HEK293T (cell line): ENCODE results near the gene AVPR2.

Source experiments
- ARNT ChIP-seq: fragments of 450-650 bp; IDR thresholded peaks from 2 replicates; pipeline ENCODE4 v1.6.1; 2017; ENCODE audit warnings: mild to moderate bottlenecking
- BHLHE40 ChIP-seq: fragments of 450-650 bp; IDR thresholded peaks from 2 replicates; pipeline ENCODE4 v1.6.1; 2016; ENCODE audit warnings: mild to moderate bottlenecking, moderate library complexity, borderline replicate concordance
- CTBP1 ChIP-seq: fragments of 450-650 bp; IDR thresholded peaks from 2 replicates; pipeline ENCODE4 v1.6.1; 2016; ENCODE audit warnings: borderline replicate concordance
- FOXA1 ChIP-seq: fragments of 450-650 bp; IDR thresholded peaks from 2 replicates; pipeline ENCODE4 v1.6.1; 2016; ENCODE audit warnings: mild to moderate bottlenecking
- FOXK2 ChIP-seq: fragments of 450-650 bp; IDR thresholded peaks from 2 replicates; pipeline ENCODE4 v1.6.1; 2016; ENCODE audit warnings: mild to moderate bottlenecking
- FOXM1 ChIP-seq: fragments of 450-650 bp; IDR thresholded peaks from 2 replicates; pipeline ENCODE4 v1.6.1; 2017; ENCODE audit warnings: mild to moderate bottlenecking, borderline replicate concordance
- HDGF ChIP-seq: fragments of 450-650 bp; IDR thresholded peaks from 2 replicates; pipeline ENCODE4 v1.6.1; 2017; ENCODE audit warnings: antibody characterized with exemption, borderline replicate concordance
- L3MBTL2 ChIP-seq: fragments of 450-650 bp; conservative IDR thresholded peaks from 2 replicates; pipeline ENCODE4 v1.6.1; 2016; ENCODE audit warnings: mild to moderate bottlenecking
- LEF1 ChIP-seq: fragments of 450-650 bp; IDR thresholded peaks from 2 replicates; pipeline ENCODE4 v1.6.1; 2017; ENCODE audit warnings: mild to moderate bottlenecking, borderline replicate concordance
- SP1 ChIP-seq: fragments of 450-650 bp; IDR thresholded peaks from 2 replicates; pipeline ENCODE4 v1.6.1; 2017
- SUZ12 ChIP-seq: fragments of 450-650 bp; IDR thresholded peaks from 2 replicates; pipeline ENCODE4 v1.6.1; 2016; ENCODE audit warnings: mild to moderate bottlenecking

DNA sequence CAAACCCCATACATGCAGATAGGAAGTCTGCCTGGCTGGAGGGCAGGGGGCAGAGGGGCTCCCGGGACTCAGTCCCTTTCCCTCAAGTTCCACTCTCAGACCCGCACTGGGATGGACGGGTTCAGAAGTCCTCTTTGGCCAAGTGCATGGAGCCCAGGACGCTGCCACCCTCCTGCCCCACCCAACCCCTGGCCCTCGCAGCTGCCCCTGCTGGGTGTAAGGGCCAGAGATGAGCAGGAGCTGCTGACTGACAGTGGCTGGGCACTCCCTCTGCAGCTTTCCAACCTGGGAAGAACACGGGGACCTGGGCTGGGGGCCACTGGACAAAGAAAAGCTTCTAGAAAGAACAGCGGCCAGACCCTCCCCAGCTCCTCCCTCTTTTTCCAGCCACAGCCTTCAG is 21.9 kb upstream of the AVPR2 start:
- TF ChIP-seq L3MBTL2, result no peak
- no peak for TF ChIP-seq FOXM1
- no peak for TF ChIP-seq SP1
- no peak for TF ChIP-seq LEF1
- TF ChIP-seq SUZ12, result no peak
- no peak for TF ChIP-seq HDGF
- TF ChIP-seq BHLHE40, result no peak
- no peak for TF ChIP-seq FOXK2
- no peak for TF ChIP-seq FOXA1
- no peak for TF ChIP-seq ARNT
- no peak for TF ChIP-seq CTBP1
